Epithelial cell of esophagus (primary cell): ENCODE results near the gene CFAP77.

Experiments used
- DNase-seq: peaks from one replicate; pipeline ENCODE4 v3.0.0; 2010; ENCODE audit warnings: low read depth
- H3K4me3 ChIP-seq: 2 replicates; pipeline ENCODE4 v1.5.1; 2011; ENCODE audit warnings: mild to moderate bottlenecking, low read length, control low read depth
- TF ChIP-seq, protein P1 (sequence below): IDR thresholded peaks from 2 replicates; pipeline ENCODE4 v1.5.1; 2011; ENCODE audit warnings: low read depth, mild to moderate bottlenecking, low read length, control low read depth, inconsistent platforms; ENCODE audit not compliant: insufficient read depth; ENCODE audit errors: missing control alignments

The CFAP77 gene

DNA sequence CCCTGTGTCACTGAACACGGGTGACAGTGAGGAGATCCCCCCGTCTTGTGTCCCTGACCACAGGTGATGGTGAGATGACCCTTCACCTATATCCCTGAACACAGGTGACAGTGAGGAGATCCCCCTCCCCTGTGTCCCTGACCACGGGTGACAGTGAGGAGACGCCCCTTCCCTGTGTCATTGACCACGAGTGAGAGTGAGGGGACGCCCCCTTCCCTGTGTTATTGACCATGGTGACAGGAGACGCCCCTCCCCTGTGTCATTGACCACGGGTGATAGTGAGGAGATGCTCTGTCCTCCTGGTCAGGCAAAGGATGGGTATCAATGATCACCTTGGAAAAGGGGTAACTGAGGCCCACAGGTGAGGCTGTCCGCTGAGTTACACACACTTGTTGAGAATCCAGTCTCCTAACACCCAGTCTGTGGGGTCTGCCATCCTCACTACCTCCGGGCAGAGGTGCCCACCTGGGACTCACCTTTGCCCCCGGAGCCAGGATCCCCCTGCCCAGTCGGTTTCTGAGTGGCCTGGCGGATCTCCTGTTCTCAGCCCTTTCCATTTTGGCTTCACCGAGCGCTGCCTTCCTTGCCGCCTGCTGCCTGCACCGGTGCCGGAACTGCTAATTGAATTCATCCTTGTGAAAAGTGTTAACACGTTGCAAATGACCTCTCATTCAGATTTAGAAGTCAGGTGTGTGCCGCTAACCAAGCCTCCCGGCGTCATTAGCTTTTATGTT lies 104.2 kb downstream of the CFAP77 start:
- H3K4me3 ChIP-seq, result no peak overlapping the region
- TF ChIP-seq, protein P1, sequence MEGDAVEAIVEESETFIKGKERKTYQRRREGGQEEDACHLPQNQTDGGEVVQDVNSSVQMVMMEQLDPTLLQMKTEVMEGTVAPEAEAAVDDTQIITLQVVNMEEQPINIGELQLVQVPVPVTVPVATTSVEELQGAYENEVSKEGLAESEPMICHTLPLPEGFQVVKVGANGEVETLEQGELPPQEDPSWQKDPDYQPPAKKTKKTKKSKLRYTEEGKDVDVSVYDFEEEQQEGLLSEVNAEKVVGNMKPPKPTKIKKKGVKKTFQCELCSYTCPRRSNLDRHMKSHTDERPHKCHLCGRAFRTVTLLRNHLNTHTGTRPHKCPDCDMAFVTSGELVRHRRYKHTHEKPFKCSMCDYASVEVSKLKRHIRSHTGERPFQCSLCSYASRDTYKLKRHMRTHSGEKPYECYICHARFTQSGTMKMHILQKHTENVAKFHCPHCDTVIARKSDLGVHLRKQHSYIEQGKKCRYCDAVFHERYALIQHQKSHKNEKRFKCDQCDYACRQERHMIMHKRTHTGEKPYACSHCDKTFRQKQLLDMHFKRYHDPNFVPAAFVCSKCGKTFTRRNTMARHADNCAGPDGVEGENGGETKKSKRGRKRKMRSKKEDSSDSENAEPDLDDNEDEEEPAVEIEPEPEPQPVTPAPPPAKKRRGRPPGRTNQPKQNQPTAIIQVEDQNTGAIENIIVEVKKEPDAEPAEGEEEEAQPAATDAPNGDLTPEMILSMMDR, result no peak
- no peak for DNase-seq

DNA sequence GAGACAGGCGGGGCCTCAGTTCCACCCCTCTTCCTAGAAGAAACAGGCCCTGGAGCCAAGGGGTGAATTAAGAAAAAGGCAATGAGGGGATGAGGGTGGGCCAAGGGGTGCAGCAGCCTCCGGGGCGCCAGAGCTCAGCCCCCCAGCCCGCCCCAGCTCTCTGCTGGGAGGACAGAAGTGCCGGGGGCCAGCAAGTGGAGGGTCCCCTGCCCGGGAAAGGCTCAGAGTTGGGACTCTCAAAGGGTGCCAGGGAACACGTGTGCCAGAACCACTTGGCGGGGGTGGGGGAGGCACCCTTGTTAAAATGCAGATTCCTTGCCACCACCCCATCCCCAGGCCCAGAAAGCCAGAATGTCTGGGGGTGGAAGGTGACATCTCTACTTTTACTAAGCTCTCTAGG lies 104.8 kb downstream of the CFAP77 start:
- no peak for DNase-seq
- TF ChIP-seq, protein P1, result no peak
- H3K4me3 ChIP-seq, result no peak overlapping the region

DNA sequence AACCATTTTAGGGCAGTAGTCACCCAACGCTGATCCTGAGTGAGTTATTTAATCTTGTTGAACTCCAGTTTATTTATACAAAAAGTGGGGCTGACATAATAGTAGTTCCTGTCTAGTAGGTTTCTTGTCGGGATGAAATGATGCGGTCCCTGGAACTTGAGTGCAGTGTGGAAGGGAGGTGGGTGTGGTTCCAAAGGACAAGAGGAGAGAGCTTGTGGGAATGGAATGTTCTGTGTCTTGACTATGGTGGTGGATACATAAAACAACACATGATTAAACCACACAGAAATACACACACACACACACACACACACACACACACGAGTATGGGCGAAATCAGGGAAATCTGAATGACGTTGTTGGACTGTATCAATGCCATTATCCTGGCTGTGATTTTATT lies 106.3 kb downstream of the CFAP77 start:
- H3K4me3 ChIP-seq, result no peak overlapping the region
- DNase-seq, result no peak
- TF ChIP-seq, protein P1, result no peak

DNA sequence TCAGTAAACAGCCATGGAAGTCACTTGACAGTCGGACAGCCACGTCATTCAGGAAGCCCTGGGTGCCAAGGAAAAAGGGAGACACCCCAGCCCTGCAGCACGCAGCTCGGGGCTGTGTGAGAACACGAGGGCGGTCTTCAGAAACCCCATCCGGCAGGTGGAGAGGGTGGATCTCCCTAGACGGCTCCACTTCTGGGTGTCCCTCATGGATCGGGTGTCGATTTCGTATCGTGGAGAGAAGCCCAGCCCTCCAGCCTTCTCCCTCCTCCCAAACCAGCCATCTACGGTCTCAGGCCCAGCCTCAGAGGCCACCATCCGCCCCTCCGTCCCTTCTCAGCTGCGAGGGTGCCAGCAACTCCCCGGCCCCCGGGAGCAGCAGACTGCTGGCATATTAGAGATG lies 106.9 kb downstream of the CFAP77 start:
- DNase-seq, result no peak
- H3K4me3 ChIP-seq, result no peak overlapping the region
- TF ChIP-seq, protein P1, result no peak

DNA sequence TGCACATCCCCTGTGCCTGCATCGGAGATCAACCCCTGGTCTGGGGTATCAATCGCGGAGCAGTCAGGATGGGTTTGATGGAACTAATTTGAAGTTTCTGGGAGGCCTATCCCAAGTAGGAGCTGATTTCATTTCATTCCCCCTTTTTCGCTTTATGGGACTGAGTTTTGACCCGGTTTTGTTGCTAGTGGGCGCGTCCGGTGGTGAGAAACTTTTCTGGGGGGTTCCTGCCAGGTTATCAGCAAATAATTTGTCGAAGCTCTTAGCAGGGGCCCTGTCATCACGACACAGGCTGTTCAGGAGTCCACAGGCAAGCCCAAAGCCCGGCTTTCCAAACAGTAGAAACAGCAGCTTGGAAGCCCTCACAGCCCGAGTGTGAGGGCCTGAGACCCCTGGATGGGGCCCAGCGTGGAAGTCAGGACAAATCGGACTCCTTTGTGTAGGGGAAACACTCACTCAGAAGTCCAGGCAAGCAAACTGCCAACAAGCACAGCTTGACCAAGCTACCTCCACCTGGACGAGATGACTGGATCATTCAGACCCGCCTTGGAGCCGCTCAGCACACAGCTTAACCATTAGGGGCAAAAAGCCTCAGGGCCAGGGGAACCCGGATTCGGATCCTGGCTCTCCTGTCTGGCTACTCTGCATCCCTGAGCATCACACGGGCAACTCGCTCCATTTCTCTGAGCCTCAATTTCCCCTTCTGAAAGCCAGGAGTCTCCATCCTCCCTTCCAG lies 108.0 kb downstream of the CFAP77 start:
- TF ChIP-seq, protein P1, result no peak
- DNase-seq, result no peak
- no peak overlapping the region for H3K4me3 ChIP-seq

DNA sequence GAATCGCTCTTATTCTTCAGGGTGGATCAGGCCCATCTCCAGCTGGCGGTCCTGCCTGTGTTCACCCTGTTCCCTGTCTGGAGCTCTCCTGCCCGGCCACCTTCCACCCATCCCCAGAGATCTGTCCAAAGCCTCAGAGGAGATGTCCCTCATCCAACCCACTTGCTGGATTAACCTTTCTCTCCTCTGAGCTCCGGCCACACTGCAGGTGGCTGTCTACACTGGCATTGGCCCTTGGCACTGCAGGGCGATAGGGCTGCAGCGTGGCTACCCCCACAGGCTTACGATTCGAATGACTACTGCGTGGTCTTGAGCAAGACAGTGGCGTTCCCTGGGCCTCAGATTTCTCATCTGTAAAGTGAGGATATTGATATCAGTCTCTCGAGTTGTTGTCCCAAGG lies 108.6 kb downstream of the CFAP77 start:
- DNase-seq, result no peak
- H3K4me3 ChIP-seq, result no peak overlapping the region
- TF ChIP-seq, protein P1, result no peak
